ENCODE data around the gene WAPL. TPM values are rescaled to one million over a fixed set of nuclear protein-coding genes. Genes with fewer than 3 reads are reported as not detected.

The WAPL gene
- total and polyA plus RNA-seq, 10 of the 15 experiments (the other 5 are each of a cell fraction or from before 2014, with no cell fraction given), result 15.7 to 45.8 (median 29.0) TPM

DNA sequence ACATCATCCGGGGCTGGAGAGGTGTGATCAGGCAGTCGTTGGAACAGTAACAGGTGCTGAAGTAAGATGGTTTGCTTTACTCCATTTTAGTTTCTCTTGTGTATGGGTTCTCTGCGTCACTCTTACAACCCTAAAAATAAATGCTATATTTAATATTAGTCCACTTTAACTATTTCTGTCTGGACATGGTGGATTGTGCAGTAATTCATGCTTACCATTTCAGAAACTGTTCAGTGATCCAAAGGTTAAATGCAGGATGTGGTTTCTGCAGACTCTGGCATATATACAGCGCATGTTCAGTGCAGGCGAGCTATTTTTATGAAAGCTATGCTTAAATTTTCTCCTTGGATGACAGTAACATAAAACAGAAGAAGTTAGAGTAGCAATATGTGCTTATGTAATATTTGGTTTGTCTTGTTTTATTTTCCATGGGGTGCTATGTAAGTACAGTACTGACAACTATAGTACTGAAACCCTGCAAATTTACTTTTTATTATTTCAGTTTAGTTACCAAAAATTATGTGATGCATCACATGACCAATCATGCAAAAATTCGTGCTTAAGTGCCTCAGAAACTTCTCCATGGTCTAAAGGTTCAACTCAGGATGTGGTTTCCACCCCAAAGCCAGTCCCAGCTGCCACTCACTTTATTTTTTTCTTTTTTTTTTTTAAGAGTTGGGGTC is 108.4 kb downstream of the WAPL start (continued):
- peak; percentile 5; the same call in 1 of the 2 replicates for TF ChIP-seq NR2C1 (IDR thresholded peaks at IDR 0.05)
- peak; percentile 85 for TF ChIP-seq SKIL (IDR thresholded peaks at IDR 0.05; ENCODE audit: low read depth, poor library complexity, severe bottlenecking)
- no peak for TF ChIP-seq IRF5 (IDR thresholded peaks at IDR 0.05; ENCODE audit: borderline replicate concordance)
- TF ChIP-seq MLLT1 (IDR thresholded peaks at IDR 0.05), result peak; percentile 75; the same call in 1 of the 2 replicates
- TF ChIP-seq PAX5 (IDR thresholded peaks at IDR 0.05; ENCODE audit: borderline replicate concordance, low read depth, low read length), result peak; percentile 56
- TF ChIP-seq PKNOX1 (IDR thresholded peaks at IDR 0.05), result peak; percentile 97
- TF ChIP-seq RAD21 (IDR thresholded peaks at IDR 0.05; ENCODE audit: insufficient read depth, low read depth, low read length), result no peak
- peak; percentile 73 to 78 for TF ChIP-seq IKZF2 (IDR thresholded peaks at IDR 0.05)
- no peak for TF ChIP-seq HDAC6 (IDR thresholded peaks at IDR 0.05; ENCODE audit: unreplicated experiment)
- TF ChIP-seq ATF7 (IDR thresholded peaks at IDR 0.05; ENCODE audit: low read depth), result peak; percentile 75
- peak; percentile 67 for TF ChIP-seq CREM (IDR thresholded peaks at IDR 0.05; ENCODE audit: low read depth)
- peak; percentile 98 for TF ChIP-seq MEF2A (IDR thresholded peaks at IDR 0.05; ENCODE audit: insufficient read depth, low read depth, low read length)
- TF ChIP-seq ATF2 (IDR thresholded peaks at IDR 0.05; ENCODE audit: low read length), result peak; percentile 89
- peak; percentile 83 for TF ChIP-seq YY1 (IDR thresholded peaks at IDR 0.05; ENCODE audit: low read depth, low read length)
- peak; percentile 65; the same call in 1 of the 2 replicates for TF ChIP-seq DPF2 (IDR thresholded peaks at IDR 0.05)
- TF ChIP-seq ZNF592 (IDR thresholded peaks at IDR 0.05), result 0 out of 2 replicates have a peak, but pooled peaks have one; percentile 30
- peak; percentile 77; the same call in 1 of the 2 replicates for TF ChIP-seq BCL11A (IDR thresholded peaks at IDR 0.05; ENCODE audit: low read depth, low read length)
- peak; percentile 53; the same call in 1 of the 2 replicates for TF ChIP-seq PML (IDR thresholded peaks at IDR 0.05; ENCODE audit: low read length)
